ENCODE results near the gene KRT81.

The KRT81 gene

GRCh38 chr12:52324153-52324444 lies 32.8 kb upstream of the KRT81 start:
- ChIA-PET CTCF (no interaction called here), POLR2A (no interaction called here)
- TF ChIP-seq CTCF (IDR thresholded peaks at IDR 0.05; ENCODE audit: control extremely low read depth, extremely low read depth, low read depth, missing control alignments), result no peak
- DNase-seq (ENCODE audit: extremely low spot score), result no peak

- POLR2A ChIA-PET, result no interaction called here
- CTCF ChIA-PET, result no interaction called here
- TF ChIP-seq CTCF (IDR thresholded peaks at IDR 0.05; ENCODE audit: control extremely low read depth, extremely low read depth, low read depth, missing control alignments), result no peak
- no peak for DNase-seq (ENCODE audit: extremely low spot score)
Observed at GRCh38 chr12:52323416-52324152, 32.2 kb upstream of the KRT81 start.

GRCh38 chr12:52323001-52323400 lies 31.7 kb upstream of the KRT81 start:
- ChIA-PET POLR2A (no interaction called here), CTCF (no interaction called here)
- no peak for TF ChIP-seq CTCF (IDR thresholded peaks at IDR 0.05; ENCODE audit: control extremely low read depth, extremely low read depth, low read depth, missing control alignments)
- no peak for DNase-seq (ENCODE audit: extremely low spot score)

- no peak for TF ChIP-seq CTCF (IDR thresholded peaks at IDR 0.05; ENCODE audit: control extremely low read depth, extremely low read depth, low read depth, missing control alignments)
- DNase-seq (ENCODE audit: extremely low spot score), result no peak
- POLR2A ChIA-PET, result no interaction called here
- CTCF ChIA-PET, result no interaction called here
Observed at GRCh38 chr12:52322069-52322468, 30.7 kb upstream of the KRT81 start.

GRCh38 chr12:52321418-52321817 lies 30.1 kb upstream of the KRT81 start:
- CTCF ChIA-PET, result interaction anchor here (1.2 kb wide), 1 partner anchor 51 kb away, joined by 3 read pairs; no protein-coding TSS in a partner anchor
- no peak for DNase-seq (ENCODE audit: extremely low spot score)
- POLR2A ChIA-PET, result no interaction called here
- no peak for TF ChIP-seq CTCF (IDR thresholded peaks at IDR 0.05; ENCODE audit: control extremely low read depth, extremely low read depth, low read depth, missing control alignments)

GRCh38 chr12:52320784-52321400 lies 29.6 kb upstream of the KRT81 start, which contains the start of gene KRT83:
TSS of gene KRT83 (minus strand) at chr12:52321398. CDS start at chr12:52321335, 63 bp downstream.
- DNase-seq (ENCODE audit: extremely low spot score), result no peak
- TF ChIP-seq CTCF (IDR thresholded peaks at IDR 0.05; ENCODE audit: control extremely low read depth, extremely low read depth, low read depth, missing control alignments), result no peak
- ChIA-PET POLR2A (no interaction called here), CTCF (interaction anchor here (1.2 to 3.3 kb wide), 2 partner anchors 7 to 52 kb away, joined by 3 to 14 read pairs; no protein-coding TSS in a partner anchor)

Data from GM10248 (cell line).